ENCODE data around the gene DMXL2.
"Not testable (repeated sequence)": the region's sequence is repeated elsewhere in the genome, so short reads cannot be mapped to it uniquely, and the experiment has no call there.

Gene DMXL2

GRCh38 chr15:51493892-51494291 is 128.7 kb downstream of the DMXL2 start:
- no peak for DNase-seq (ENCODE audit: low spot score)

- DNase-seq (ENCODE audit: low spot score) = no peak
Observed at GRCh38 chr15:51492528-51492927, 130.0 kb downstream of the DMXL2 start.

GRCh38 chr15:51491941-51492340 is 130.6 kb downstream of the DMXL2 start:
- DNase-seq (ENCODE audit: low spot score) = no peak

GRCh38 chr15:51484781-51485180 is 137.8 kb downstream of the DMXL2 start:
- no peak for DNase-seq (ENCODE audit: low spot score)

- DNase-seq (ENCODE audit: low spot score) = no peak
Observed at GRCh38 chr15:51483985-51484384, 138.6 kb downstream of the DMXL2 start.

GRCh38 chr15:51483520-51483919 is 139.1 kb downstream of the DMXL2 start:
- DNase-seq (ENCODE audit: low spot score) = no peak

GRCh38 chr15:51475736-51476135 is 146.8 kb downstream of the DMXL2 start:
- no peak for DNase-seq (ENCODE audit: low spot score)

GRCh38 chr15:51470512-51470911 is 152.1 kb downstream of the DMXL2 start:
- DNase-seq (ENCODE audit: low spot score) = no peak

- DNase-seq (ENCODE audit: low spot score) = no peak
Observed at GRCh38 chr15:51460796-51461195, 161.8 kb downstream of the DMXL2 start.

GRCh38 chr15:51450001-51450400 is 172.6 kb downstream of the DMXL2 start:
- DNase-seq (ENCODE audit: low spot score) = no peak

GRCh38 chr15:51448622-51449399 is 173.8 kb downstream of the DMXL2 start:
- DNase-seq (ENCODE audit: low spot score) = no peak

GRCh38 chr15:51447855-51448621 is 174.5 kb downstream of the DMXL2 start:
- DNase-seq (ENCODE audit: low spot score) = no peak

GRCh38 chr15:51446029-51446744 is 176.4 kb downstream of the DMXL2 start:
- DNase-seq (ENCODE audit: low spot score) = not testable (repeated sequence)

GRCh38 chr15:51444807-51445206 is 177.8 kb downstream of the DMXL2 start:
- DNase-seq (ENCODE audit: low spot score) = no peak

GRCh38 chr15:51444112-51444511 is 178.5 kb downstream of the DMXL2 start:
- DNase-seq (ENCODE audit: low spot score) = no peak

- no peak for DNase-seq (ENCODE audit: low spot score)
Observed at GRCh38 chr15:51443282-51443914, 179.2 kb downstream of the DMXL2 start.

GRCh38 chr15:51438526-51438925 is 184.0 kb downstream of the DMXL2 start:
- no peak for DNase-seq (ENCODE audit: low spot score)

- no peak for DNase-seq (ENCODE audit: low spot score)
Observed at GRCh38 chr15:51425517-51426040, 197.0 kb downstream of the DMXL2 start.

- DNase-seq (ENCODE audit: low spot score) = no peak
Observed at GRCh38 chr15:51424780-51425179, 197.8 kb downstream of the DMXL2 start.

- not testable (repeated sequence) for DNase-seq (ENCODE audit: low spot score)
Observed at GRCh38 chr15:51423040-51423439, 199.5 kb downstream of the DMXL2 start.

GRCh38 chr15:51416129-51416528 is 206.4 kb downstream of the DMXL2 start:
- no peak for DNase-seq (ENCODE audit: low spot score)

- no peak for DNase-seq (ENCODE audit: low spot score)
Observed at GRCh38 chr15:51414256-51414860, 208.2 kb downstream of the DMXL2 start.

All from Ammon's horn (tissue), 1 donor.